Smooth muscle cell of the brain vasculature (primary cell): ENCODE data around the gene CDK1.

ENCODE experiments used
- DNase-seq: peaks from one replicate; pipeline ENCODE4 v3.0.0-alpha.2; 2012; ENCODE audit warnings: low read depth, low spot score

The CDK1 gene

DNA sequence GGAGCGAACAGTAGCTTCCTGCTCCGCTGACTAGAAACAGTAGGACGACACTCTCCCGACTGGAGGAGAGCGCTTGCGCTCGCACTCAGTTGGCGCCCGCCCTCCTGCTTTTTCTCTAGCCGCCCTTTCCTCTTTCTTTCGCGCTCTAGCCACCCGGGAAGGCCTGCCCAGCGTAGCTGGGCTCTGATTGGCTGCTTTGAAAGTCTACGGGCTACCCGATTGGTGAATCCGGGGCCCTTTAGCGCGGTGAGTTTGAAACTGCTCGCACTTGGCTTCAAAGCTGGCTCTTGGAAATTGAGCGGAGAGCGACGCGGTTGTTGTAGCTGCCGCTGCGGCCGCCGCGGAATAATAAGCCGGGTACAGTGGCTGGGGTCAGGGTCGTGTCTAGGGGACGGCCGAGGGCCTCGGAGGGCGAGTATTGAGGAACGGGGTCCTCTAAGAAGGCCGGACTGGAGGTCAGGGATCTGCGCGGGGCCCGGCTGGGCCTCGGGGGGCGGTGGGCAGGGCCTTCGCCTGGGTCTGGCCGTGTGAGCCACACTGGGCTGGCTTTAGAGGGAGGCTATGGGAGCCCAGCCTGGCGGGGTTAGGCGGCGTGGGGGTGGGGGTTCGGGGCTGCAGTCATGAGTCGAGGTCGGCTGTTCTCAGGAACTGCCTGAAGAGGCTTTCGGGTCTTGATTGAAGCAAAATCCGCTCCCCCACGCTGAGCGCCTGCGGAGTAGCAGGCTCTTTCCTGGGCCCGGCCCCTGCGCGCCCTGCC lies at the start of gene CDK1:
Gene CDK1 (plus strand): TSS at position 265 of the 757 bp plus-strand sequence. CDS start 1,688 bp downstream, outside the sequence.
- peak; percentile 98 for DNase-seq

- DNase-seq: no peak
Measured at GRCh38 chr10:60729106-60729505, 49.2 kb upstream of the CDK1 start.

DNA sequence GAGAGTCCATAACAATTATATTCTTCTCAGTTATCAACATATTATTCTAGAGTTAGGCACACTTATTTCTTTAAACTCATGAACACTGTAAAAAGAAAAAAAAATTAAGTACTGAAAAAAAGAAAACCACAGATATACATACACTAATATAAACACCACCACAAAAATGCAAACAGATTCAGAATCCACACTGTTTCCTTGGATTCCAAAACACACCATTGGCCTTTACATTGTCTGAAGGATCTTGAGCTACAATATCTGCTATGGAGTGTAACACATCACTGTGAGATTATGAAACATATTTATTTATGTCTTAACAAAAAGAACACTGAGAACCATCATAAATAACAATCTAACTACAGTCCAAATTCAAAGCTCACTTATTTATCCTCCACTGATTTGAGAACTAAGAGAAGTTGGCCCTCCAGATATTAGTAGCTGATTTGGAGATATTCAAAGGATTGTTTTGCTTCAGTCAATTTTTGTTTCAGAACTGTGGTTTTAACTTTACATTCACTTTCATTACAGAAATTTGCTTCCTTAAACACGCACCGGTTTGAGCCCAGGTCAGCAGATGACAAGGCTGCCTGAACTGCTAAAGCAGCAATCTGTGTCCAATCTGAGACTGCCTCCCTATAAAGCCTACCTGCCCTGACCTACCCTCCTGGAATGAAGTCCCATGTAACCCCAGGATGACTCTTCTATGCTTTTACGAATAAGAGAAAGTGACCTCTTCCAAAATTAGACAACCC lies 47.0 kb upstream of the CDK1 start:
- DNase-seq: no peak

DNA sequence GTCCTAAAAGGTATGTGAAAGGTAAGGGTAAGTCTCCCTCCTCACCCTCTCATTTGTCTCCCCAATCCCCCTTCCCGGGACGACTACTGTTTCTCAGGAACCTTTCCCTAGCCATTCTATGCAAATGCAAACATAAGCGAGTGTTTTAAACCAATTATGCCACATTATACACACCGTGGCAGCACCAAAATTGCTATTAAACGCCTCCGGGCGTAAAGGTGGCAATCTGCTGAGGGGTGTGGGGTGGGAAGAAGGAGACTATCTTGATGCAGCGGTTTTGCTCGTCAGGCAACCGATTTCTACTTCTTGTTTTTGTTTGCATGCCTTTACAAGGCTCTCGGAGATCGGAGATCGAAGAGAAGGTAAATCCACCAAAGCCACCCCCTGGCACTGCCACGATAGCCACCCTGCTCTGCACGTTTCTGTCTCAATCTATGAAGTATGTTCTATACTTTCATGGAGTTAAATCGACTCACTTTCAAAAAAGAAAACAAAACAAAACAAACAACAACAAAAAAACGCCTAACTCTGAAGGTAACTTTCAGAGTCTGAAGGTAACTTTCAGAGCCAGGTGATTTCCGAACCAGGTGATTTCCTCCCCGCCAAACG lies 46.0 kb upstream of the CDK1 start:
- no peak for DNase-seq

DNA sequence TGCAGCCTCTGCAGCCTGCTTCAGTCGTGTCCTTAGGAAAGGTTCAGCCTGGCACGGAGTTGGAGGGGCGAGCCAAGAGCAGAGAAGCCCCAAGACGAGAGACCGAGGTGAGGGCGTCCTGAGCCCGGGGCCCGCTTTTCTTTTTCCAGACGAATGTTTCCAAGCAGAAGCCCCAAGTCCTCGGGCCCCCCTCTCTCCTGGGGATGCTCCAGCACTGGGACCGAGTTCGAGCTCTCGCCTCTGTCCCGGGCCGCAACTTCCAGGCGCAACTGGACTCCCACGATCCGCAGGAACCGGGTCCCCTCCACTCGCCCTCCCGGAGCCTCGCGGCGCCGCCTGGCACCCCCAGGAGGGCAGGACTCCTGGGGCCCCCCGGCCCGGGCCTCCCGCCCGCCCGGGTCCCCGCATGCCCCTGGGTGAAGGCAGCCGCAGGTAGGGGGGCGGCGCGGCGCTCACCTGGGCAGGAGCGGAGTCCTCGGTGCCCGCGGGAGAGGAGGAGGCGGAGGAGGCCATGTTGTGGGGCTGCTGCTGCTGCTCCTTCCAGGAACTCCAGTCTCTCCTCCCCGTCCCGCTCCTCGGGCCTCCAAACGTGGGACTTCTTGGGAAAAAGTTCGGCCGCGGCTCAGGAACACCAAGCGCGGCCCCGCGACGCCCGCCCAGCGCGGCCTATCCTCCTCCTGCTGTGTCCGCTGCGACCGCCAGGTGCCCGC lies 45.3 kb upstream of the CDK1 start:
- no peak for DNase-seq

DNA sequence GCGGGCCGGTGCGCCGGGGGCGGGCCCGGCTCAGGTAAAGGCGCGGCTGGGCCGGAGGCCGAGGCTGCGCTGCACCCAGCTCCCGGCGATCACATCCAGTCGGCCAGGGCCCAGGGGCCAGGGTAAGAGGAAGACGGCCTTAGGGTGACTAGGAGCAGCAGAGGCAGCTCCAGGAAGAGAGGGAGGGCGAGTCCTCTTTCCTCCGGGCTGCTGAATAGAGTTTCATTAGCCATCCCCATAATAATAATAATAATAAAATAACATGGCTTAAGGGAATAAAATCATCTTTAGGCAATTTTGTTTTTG lies 44.8 kb upstream of the CDK1 start:
- no peak for DNase-seq

DNA sequence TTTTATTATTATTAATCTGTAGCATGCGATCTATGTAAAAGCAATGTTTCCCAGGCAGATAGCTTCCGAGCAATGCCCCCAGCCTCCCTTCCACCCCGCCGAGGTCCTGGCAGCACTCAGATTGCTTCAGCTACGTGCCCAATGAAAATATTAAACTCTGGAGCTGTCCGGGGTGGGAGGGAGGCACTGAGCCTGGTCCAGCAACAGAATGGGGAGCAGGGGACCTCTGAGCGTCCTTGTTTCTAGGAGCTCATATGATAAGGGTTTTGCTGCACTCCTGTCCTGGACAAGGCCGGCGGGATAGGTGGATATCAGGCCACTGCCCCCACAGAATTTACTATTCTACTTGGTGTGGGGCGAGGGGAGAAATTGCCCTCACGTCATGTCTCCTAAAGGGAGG lies 44.5 kb upstream of the CDK1 start:
- DNase-seq: no peak

GRCh38 chr10:60734226-60734625 lies 44.1 kb upstream of the CDK1 start:
- DNase-seq: no peak

- no peak for DNase-seq
Measured at GRCh38 chr10:60735244-60735643, 43.0 kb upstream of the CDK1 start.

DNA sequence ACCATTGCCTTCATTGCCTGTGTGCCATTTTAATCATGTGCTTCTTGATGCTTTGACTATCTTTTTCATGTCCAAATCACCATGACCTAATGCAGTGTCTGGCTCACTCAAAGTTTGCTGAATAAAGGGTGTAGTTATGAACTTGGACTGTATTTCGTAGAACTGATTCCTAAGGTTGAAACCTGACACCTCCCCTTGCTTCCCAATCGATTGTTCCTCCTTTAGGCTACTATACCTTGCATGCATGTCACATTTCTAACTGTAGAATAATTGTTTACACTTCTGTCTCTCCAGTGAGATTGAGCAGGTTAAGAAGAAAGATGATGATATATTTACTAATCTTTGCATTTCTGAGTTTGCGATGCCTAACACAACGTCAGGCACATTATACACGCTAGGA lies 41.0 kb upstream of the CDK1 start:
- DNase-seq: no peak

- no peak for DNase-seq
Measured at GRCh38 chr10:60739558-60739957, 38.7 kb upstream of the CDK1 start.

- no peak for DNase-seq
Measured at GRCh38 chr10:60742512-60742911, 35.8 kb upstream of the CDK1 start.

GRCh38 chr10:60747817-60748469 lies 30.3 kb upstream of the CDK1 start:
- no peak for DNase-seq

DNA sequence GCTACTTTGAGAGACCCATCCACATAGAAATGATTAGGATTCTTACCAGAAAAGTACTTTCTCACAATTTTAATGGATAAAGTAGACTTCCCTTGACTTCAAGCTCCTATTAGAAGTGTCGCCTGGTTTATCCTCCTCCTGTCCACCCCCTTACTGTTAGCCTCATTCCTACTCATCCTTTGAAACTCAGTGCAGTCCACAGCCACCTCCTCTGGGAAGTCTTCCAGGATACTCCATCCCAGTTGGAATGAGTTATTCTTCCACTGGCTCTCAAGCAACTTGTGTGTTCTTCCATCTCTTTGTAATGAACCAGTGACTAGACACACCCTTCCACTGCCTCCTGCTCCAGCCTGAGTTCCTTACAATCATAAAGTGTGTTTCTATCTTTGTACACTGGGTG lies 25.1 kb upstream of the CDK1 start:
- no peak for DNase-seq

DNA sequence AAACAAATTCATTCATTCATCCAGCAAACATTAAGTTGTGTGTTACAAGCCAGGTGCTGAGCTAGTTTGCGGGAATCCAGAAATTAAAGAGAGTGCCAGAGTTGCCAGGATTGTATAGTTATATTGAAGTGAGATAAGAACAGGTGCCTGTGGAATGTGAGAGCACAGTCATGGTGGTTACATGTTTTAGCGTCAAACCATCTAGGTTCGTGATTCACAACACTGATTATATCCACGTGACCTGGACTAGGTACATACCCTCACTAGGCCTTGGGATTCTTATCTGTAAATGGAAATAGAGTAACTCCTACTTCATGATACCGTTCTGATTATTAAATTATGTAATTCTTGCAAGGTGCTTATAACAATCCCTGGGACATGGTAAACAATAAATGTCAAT lies 24.5 kb upstream of the CDK1 start:
- no peak for DNase-seq

GRCh38 chr10:60757420-60757895 lies 20.8 kb upstream of the CDK1 start:
- no peak for DNase-seq

DNA sequence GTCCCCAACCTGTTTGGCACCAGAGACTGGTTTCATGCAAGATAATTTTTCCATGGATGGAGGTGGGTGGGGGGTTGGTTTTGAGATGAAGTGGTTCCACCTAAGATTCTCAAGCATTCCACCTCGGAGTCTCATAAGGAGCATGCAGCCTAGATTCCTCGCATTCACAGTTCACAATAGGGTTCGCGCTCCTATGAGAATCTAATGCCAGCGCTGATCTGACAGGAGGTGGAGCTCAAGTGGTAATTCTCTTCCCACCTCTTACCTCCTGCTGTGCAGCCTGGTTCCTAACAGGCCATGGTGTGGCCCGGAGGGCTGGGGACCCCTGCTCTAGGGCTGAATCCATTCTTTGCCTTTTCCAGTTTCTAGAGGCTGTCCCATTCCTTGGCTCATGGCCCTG lies 19.1 kb upstream of the CDK1 start:
- no peak for DNase-seq

DNA sequence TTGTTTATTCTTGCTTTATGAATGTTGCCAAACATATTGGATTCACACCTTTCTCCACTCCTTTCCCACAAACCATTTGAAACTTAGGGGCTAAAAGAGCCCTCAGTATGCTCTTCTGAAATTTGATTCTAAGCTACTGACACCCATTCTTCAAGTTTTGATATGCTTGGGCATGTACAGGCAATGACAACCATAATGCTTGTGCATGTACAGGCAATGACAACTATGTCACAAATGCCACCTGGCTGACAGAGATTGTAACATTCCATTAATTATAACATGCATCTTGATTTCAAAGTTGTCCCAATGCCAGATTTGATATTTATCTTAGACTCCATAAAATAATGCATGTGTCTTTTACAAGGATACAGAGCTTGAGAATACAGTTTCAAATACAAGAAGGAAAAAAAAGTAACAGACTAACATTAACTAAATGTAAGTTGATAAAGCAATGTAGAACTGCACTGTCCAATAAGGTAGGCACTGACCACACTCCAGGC lies 17.5 kb upstream of the CDK1 start:
- DNase-seq: no peak

GRCh38 chr10:60762554-60762953 lies 15.7 kb upstream of the CDK1 start:
- no peak for DNase-seq

GRCh38 chr10:60767424-60767823 lies 10.9 kb upstream of the CDK1 start:
- no peak for DNase-seq

- no peak for DNase-seq
Measured at GRCh38 chr10:60769406-60769805, 8.9 kb upstream of the CDK1 start.
